ENCODE results near the gene RBM20.

RBM20 gene

GRCh38 chr10:110806335-110806734, 162.2 kb downstream of the RBM20 start:
- DNase-seq: no peak

- no peak for DNase-seq
Observed at GRCh38 chr10:110808123-110808522, 164.0 kb downstream of the RBM20 start.

- DNase-seq: no peak
Observed at GRCh38 chr10:110808615-110809014, 164.5 kb downstream of the RBM20 start.

- no peak for DNase-seq
Observed at GRCh38 chr10:110810625-110811024, 166.5 kb downstream of the RBM20 start.

GRCh38 chr10:110811791-110812581, 167.8 kb downstream of the RBM20 start:
- peak in 6 of 58 donors; percentile 9 to 33 (median 16) for DNase-seq

GRCh38 chr10:110812583-110812982, 168.4 kb downstream of the RBM20 start:
- no peak for DNase-seq

- DNase-seq: no peak
Observed at GRCh38 chr10:110813743-110814472, 169.8 kb downstream of the RBM20 start.

GRCh38 chr10:110815354-110816004, 171.3 kb downstream of the RBM20 start:
- DNase-seq: no peak

GRCh38 chr10:110817614-110818013, 173.5 kb downstream of the RBM20 start:
- no peak for DNase-seq

- no peak for DNase-seq
Observed at GRCh38 chr10:110818311-110819256, 174.4 kb downstream of the RBM20 start.

- DNase-seq: peak in 48 of 58 donors; percentile 16 to 77 (median 40)
Observed at GRCh38 chr10:110820321-110820814, 176.2 kb downstream of the RBM20 start.

- DNase-seq: no peak
Observed at GRCh38 chr10:110821508-110821907, 177.4 kb downstream of the RBM20 start.

GRCh38 chr10:110822035-110822711, 178.0 kb downstream of the RBM20 start:
- DNase-seq: peak in 4 of 58 donors; percentile 21 to 48 (median 36)

GRCh38 chr10:110822712-110823311, 178.7 kb downstream of the RBM20 start:
- DNase-seq: peak in 23 of 58 donors; percentile 8 to 48 (median 31)

- DNase-seq: no peak
Observed at GRCh38 chr10:110824152-110824441, 180.0 kb downstream of the RBM20 start.

- no peak for DNase-seq
Observed at GRCh38 chr10:110824660-110825059, 180.5 kb downstream of the RBM20 start.

GRCh38 chr10:110825508-110825907, 181.4 kb downstream of the RBM20 start:
- no peak for DNase-seq

GRCh38 chr10:110827410-110827809, 183.3 kb downstream of the RBM20 start:
- no peak for DNase-seq

- DNase-seq: no peak
Observed at GRCh38 chr10:110827875-110828274, 183.7 kb downstream of the RBM20 start.

- no peak for DNase-seq
Observed at GRCh38 chr10:110828525-110828924, 184.4 kb downstream of the RBM20 start.

Data from anterior cingulate cortex (tissue), 58 donors.